ENCODE results near the gene S100A3.
"Not testable (repeated sequence)": the region's sequence is repeated elsewhere in the genome, so short reads cannot be mapped to it uniquely, and the experiment has no call there.

Gene S100A3

DNA sequence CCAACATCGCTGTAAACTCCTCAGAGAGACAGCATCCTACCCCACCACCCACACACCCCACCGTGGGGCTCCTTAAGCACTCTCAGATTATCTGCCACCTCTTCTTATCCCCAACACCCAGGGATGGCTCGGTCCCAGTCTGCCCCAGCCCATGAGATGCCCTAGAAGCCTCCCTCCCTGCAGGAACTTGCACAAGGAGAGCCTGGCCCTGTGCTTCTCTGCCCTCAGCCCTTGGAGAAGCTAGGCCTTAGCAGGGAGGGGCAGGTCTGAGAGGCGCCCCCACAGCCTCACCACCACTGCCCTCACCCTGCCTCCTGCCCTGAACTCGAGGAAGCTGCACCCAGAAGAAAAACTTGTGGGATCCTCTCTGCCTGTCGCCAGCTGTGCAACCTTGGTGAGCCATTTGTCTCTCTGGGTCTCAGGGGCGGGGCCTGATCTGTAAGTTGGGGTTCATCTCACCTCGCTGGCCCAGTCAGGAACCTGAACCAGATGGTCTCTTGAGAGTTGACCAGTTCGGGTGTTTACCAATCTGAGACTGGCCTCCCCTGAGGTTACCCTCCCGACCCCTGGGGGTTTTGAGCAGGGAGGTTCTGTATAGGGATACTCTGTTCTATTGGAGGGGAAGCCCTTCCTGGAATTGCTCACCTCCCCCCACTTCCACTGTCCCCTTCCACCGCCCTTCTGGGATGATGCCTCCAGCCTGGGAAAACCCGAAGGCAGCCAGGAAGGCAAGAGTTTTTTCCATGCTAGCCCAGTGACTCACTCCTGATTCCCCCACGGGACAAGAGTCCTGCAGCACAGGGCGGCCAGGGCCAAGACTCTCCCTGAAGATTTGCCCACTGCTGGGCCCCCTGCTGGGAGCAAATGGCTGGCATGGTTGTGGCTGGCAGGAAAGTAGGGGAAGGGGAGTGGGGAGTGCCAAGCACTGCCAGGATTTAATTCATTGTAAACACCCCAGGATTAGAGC lies at the start of gene S100A3:
S100A3 (minus strand) TSS at position 537 of the 967 bp plus-strand sequence. CDS start 773 bp downstream, outside the sequence.
- Mint-ChIP-seq H3K9me3 (no peaks in the 10 kb centered on the region), H3K27ac (no peak within 1 kb of the TSS), H3K27me3 (no peaks in the 10 kb centered on the region), H3K4me3 (no peak within 1 kb of the TSS), H3K4me1 (peaks cover 65% of the 10 kb centered on the region)
- DNase-seq (no peak), ATAC-seq (no peak)

GRCh38 chr1:153598309-153599172 lies 49.5 kb upstream of the S100A3 start:
- peaks cover 28% of the 10 kb centered on the region for H3K4me1 Mint-ChIP-seq
- H3K27me3 Mint-ChIP-seq = no peaks in the 10 kb centered on the region
- DNase-seq (peak in 1 of 2 donors; percentile 12), ATAC-seq (peak; percentile 91)
- peak overlapping the region; percentile 17 to 36 for H3K27ac Mint-ChIP-seq
- H3K4me3 Mint-ChIP-seq = peak overlapping the region in 1 of 2 donors; percentile 53
- H3K9me3 Mint-ChIP-seq = no peaks in the 10 kb centered on the region

GRCh38 chr1:153597206-153597605 lies 48.1 kb upstream of the S100A3 start:
- Mint-ChIP-seq H3K27me3 (no peaks in the 10 kb centered on the region), H3K27ac (peak overlapping the region in 1 of 2 donors; percentile 36), H3K4me1 (peaks cover 21% of the 10 kb centered on the region), H3K4me3 (no peak overlapping the region), H3K9me3 (no peaks in the 10 kb centered on the region)
- ATAC-seq (peak; percentile 46), DNase-seq (no peak)

- H3K27ac Mint-ChIP-seq = no peak overlapping the region
- H3K4me1 Mint-ChIP-seq = peaks cover 4% of the 10 kb centered on the region
- no peak overlapping the region for H3K4me3 Mint-ChIP-seq
- H3K27me3 Mint-ChIP-seq = no peaks in the 10 kb centered on the region
- no peak for DNase-seq
- ATAC-seq = no peak
- no peaks in the 10 kb centered on the region for H3K9me3 Mint-ChIP-seq
These were observed 43.7 kb upstream of the S100A3 start for GRCh38 chr1:153592748-153593147.

- Mint-ChIP-seq H3K27me3 (peaks cover 18% of the 10 kb centered on the region), H3K9me3 (no peaks in the 10 kb centered on the region), H3K4me1 (no peaks in the 10 kb centered on the region), H3K27ac (no peak overlapping the region), H3K4me3 (no peak overlapping the region)
- no peak for ATAC-seq
- DNase-seq = no peak
These were observed 39.4 kb upstream of the S100A3 start for GRCh38 chr1:153588482-153588881.

DNA sequence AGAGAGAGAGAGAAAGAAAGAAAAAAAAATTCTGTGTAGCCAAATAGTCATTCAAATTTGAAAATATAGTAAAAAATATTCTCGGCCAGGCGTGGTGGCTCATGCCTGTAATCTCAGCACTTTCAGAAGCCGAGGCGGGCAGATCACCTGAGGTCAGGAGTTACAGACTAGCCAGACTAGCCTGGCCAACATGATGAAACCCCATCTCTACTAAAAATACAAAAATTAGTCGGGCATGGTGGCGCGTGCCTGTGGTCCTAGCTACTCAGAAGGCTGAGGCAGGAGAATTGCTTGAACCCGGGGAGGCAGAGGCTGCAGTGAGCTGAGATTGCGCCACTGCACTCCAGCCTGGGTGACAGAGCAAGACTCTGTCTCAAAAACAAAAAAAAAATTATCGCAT lies 39.0 kb upstream of the S100A3 start:
- not testable (repeated sequence) for H3K27ac Mint-ChIP-seq, DNase-seq, H3K4me3 Mint-ChIP-seq, ATAC-seq, H3K9me3 Mint-ChIP-seq, H3K4me1 Mint-ChIP-seq
- H3K27me3 Mint-ChIP-seq = peaks cover 18% of the 10 kb centered on the region

GRCh38 chr1:153587314-153587713 lies 38.3 kb upstream of the S100A3 start:
- Mint-ChIP-seq H3K4me3 (no peak overlapping the region), H3K27me3 (peaks cover 18% of the 10 kb centered on the region), H3K27ac (no peak overlapping the region), H3K4me1 (no peaks in the 10 kb centered on the region), H3K9me3 (no peaks in the 10 kb centered on the region)
- DNase-seq = no peak
- no peak for ATAC-seq

DNA sequence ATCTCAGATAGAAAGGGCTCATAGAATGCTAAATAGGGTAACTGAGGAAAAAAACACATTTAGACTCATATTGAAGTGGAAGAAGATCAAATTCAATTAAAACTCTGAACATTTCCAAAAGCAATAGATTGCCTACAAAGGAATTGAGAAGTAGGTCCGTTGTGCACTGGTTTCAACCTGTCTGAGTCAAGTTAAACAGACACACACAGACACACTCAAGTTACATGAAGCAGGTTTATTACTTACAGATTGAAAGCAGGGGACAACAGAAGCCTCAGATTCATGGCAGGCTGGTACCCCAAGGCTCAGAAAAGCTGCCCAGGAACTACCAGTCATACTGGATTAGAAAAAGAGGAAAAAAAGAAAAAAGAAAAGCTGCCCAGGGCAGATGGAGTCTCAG lies 37.3 kb upstream of the S100A3 start:
- ATAC-seq (no peak), DNase-seq (no peak)
- peak overlapping the region in 1 of 2 donors; percentile 9 for H3K27ac Mint-ChIP-seq
- H3K27me3 Mint-ChIP-seq = peaks cover 18% of the 10 kb centered on the region
- no peaks in the 10 kb centered on the region for H3K4me1 Mint-ChIP-seq
- H3K9me3 Mint-ChIP-seq = no peaks in the 10 kb centered on the region
- no peak overlapping the region for H3K4me3 Mint-ChIP-seq

DNA sequence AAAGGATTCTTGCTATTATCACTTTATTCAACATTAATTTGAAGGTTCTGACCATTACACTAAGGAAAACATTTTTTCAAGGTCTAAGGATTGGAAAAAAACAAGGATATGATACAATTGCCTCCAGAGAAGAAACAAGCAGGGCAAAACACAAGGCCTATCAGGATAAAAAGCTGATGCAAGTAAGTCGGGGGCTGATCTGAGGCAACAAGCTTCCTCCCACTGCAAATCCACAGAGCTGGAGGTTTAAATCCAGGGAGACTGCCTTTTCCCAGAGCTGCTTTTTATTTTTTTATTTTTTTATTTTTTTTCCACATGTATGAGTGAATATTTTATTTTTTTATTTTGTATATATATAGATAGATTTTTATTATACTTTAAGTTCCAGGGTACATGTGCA lies 35.9 kb upstream of the S100A3 start:
- DNase-seq = no peak
- no peak overlapping the region for H3K4me3 Mint-ChIP-seq
- no peak overlapping the region for H3K27ac Mint-ChIP-seq
- H3K4me1 Mint-ChIP-seq = no peaks in the 10 kb centered on the region
- no peaks in the 10 kb centered on the region for H3K9me3 Mint-ChIP-seq
- H3K27me3 Mint-ChIP-seq = peaks cover 18% of the 10 kb centered on the region
- ATAC-seq = no peak

DNA sequence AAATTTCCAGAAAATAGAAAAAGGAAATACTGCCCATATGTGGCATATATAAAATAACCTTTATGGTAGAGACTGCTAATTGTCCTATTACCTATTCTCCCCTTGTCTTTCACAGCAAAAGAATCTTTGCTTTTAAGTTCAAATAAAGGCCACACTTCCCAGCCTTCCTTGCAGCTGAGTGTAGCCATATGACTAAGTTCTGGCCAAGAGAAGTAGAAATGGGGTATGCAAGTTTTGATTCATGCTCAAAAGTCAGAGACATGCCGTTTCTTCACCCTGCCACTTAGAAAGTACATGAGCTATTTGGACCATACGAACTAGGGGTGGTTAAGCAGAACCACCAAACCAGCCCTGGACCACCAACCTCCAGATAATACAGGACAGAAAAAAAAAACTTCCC lies 34.9 kb upstream of the S100A3 start:
- DNase-seq (no peak), ATAC-seq (no peak)
- Mint-ChIP-seq H3K4me3 (no peak overlapping the region), H3K4me1 (no peaks in the 10 kb centered on the region), H3K27ac (no peak overlapping the region), H3K27me3 (peaks cover 24% of the 10 kb centered on the region), H3K9me3 (no peaks in the 10 kb centered on the region)

GRCh38 chr1:153583514-153583913 lies 34.5 kb upstream of the S100A3 start:
- not testable (repeated sequence) for DNase-seq, H3K9me3 Mint-ChIP-seq, H3K4me1 Mint-ChIP-seq, ATAC-seq, H3K27ac Mint-ChIP-seq, H3K4me3 Mint-ChIP-seq
- H3K27me3 Mint-ChIP-seq = peaks cover 28% of the 10 kb centered on the region

DNA sequence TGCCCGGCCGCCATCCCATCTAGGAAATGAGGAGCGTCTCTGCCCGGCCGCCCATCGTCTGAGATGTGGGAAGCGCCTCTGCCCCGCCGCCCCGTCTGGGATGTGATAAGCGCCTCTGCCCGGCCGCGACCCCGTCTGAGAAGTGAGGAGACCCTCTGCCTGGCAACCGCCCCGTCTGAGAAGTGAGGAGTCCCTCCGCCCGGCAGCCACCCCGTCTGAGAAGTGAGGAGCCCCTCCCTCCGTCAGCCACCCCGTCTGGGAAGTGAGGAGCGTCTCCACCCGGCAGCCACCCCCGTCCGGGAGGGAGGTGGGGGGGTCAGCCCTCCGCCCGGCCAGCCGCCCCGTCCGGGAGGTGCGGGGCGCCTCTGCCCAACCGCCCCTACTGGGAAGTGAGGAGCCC lies 33.8 kb upstream of the S100A3 start:
- H3K27ac Mint-ChIP-seq, ATAC-seq, H3K4me3 Mint-ChIP-seq, H3K9me3 Mint-ChIP-seq, H3K4me1 Mint-ChIP-seq, DNase-seq: not testable (repeated sequence)
- H3K27me3 Mint-ChIP-seq = peaks cover 35% of the 10 kb centered on the region

DNA sequence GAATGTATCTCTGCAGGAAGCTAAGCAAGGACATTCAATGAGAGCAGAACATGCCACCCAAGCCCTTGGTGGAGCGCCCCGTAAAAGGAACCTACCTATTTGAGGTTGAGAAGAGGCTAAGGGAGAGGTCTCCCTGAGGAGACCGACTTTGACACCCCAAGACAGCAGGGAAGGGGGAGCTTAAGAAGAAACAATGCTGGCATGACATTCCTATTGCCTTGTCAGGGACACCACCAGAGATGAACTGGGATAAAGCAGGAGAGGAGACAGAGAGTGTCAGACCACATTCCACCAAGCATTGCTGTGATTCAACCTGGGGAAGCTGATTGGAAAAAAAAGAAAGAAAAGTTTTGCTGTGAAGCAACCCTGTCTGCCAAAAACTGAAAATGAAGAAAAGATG lies 29.9 kb upstream of the S100A3 start:
- H3K9me3 Mint-ChIP-seq = no peaks in the 10 kb centered on the region
- no peak overlapping the region for H3K4me3 Mint-ChIP-seq
- H3K27ac Mint-ChIP-seq = no peak overlapping the region
- peaks cover 35% of the 10 kb centered on the region for H3K27me3 Mint-ChIP-seq
- H3K4me1 Mint-ChIP-seq = no peaks in the 10 kb centered on the region
- ATAC-seq (no peak), DNase-seq (no peak)

DNA sequence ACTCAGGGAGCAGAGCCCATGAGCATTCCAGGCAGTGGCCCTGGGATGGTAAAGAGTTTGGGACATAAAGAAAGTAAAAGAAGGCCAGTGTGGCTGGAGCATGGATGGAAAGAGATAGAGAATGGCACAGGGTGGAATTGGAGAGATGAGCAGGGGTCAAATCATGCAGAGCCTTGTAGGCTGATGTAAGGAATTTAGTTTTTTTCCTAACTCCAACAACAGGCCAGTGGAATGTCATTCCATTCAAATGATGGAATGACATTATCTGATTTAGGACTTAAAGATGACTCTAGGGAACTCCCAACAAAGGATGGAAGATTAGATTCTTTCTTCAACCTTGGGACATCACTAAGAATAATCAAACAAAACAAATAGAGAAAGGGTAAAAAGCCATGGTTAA lies 29.4 kb upstream of the S100A3 start:
- H3K9me3 Mint-ChIP-seq = no peaks in the 10 kb centered on the region

DNA sequence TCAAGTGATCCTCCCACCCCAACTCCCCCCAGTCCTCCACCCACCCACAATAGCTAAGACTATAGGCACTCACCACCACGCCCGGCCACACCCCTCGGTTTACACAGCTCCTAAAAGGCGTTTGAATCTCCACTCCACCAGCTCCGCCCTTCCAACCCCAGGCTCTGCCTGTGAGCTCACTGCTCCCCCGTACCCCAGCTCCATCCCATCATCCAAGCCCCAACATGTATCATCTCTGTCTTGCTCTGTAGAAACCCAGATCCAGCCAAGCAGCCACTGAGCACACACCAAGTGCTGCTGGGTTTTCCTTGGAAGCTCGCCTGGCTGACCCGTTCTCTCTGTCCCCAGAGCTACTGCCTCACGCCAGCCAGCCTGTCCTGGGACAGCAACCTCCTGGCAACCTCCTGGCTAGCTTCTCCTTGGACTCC lies 28.6 kb upstream of the S100A3 start:
- no peak overlapping the region for H3K4me3 Mint-ChIP-seq
- peak overlapping the region in 1 of 2 donors; percentile 6 for H3K27ac Mint-ChIP-seq
- peaks cover 35% of the 10 kb centered on the region for H3K27me3 Mint-ChIP-seq
- DNase-seq (no peak), ATAC-seq (no peak)
- H3K9me3 Mint-ChIP-seq = no peaks in the 10 kb centered on the region
- peaks cover 11% of the 10 kb centered on the region for H3K4me1 Mint-ChIP-seq

More for the DNA sequence above, 29.4 kb upstream of the S100A3 start:
- DNase-seq (no peak), ATAC-seq (no peak)
- Mint-ChIP-seq H3K4me3 (no peak overlapping the region), H3K27me3 (peaks cover 35% of the 10 kb centered on the region), H3K4me1 (peaks cover 2% of the 10 kb centered on the region), H3K27ac (no peak overlapping the region)

GRCh38 chr1:153577138-153577537 lies 28.1 kb upstream of the S100A3 start:
- H3K27ac Mint-ChIP-seq = no peak overlapping the region
- peaks cover 16% of the 10 kb centered on the region for H3K4me1 Mint-ChIP-seq
- no peak for DNase-seq
- peaks cover 35% of the 10 kb centered on the region for H3K27me3 Mint-ChIP-seq
- H3K4me3 Mint-ChIP-seq = no peak overlapping the region
- no peak for ATAC-seq
- H3K9me3 Mint-ChIP-seq = no peaks in the 10 kb centered on the region

Measured in stimulated activated naive CD8-positive, alpha-beta T cell treated with anti-CD3 and anti-CD28 coated beads, Interleukin-15, amount 100 ng/mL, for 72 hours (primary cell).